H1 (cell line): ENCODE results near the gene HLA-DOB. TPM values are rescaled to one million over a fixed set of nuclear protein-coding genes. Genes with fewer than 3 reads are reported as not detected.

Experiments used
- ASH2L ChIP-seq: fragments of 200-600, 300-600 bp; sonication (generic); IDR thresholded peaks from one replicate; pipeline ENCODE4 v1.7.1; 2017; ENCODE audit warnings: low read length
- BRCA1 ChIP-seq: IDR thresholded peaks from 2 replicates; pipeline ENCODE4 v1.6.1; 2012; ENCODE audit warnings: low read depth, low read length, improper control_type of control experiment
- CEBPB ChIP-seq: IDR thresholded peaks from 2 replicates; pipeline ENCODE4 v1.6.1; 2012; ENCODE audit warnings: low read depth, low read length
- FOSL1 ChIP-seq: IDR thresholded peaks from 2 replicates; pipeline ENCODE4 v1.6.1; 2011; ENCODE audit warnings: mild to moderate bottlenecking, low read depth, low read length, moderate library complexity; ENCODE audit not compliant: insufficient read depth
- JUND ChIP-seq: IDR thresholded peaks from 2 replicates; pipeline ENCODE4 v1.6.1; 2011; ENCODE audit warnings: mild to moderate bottlenecking, improper control_type of control experiment, low read length
- RFX5 ChIP-seq: IDR thresholded peaks from 2 replicates; pipeline ENCODE4 v1.6.1; 2011; ENCODE audit warnings: low read depth, low read length, improper control_type of control experiment, borderline replicate concordance
- RXRA ChIP-seq: IDR thresholded peaks from 2 replicates; pipeline ENCODE4 v1.6.1; 2011; ENCODE audit warnings: low read depth, mild to moderate bottlenecking, low read length, moderate library complexity; ENCODE audit not compliant: insufficient read depth
- SP1 ChIP-seq: IDR thresholded peaks from 2 replicates; pipeline ENCODE4 v1.6.1; 2011; ENCODE audit warnings: low read depth, low read length
- YY1 ChIP-seq: IDR thresholded peaks from 2 replicates; pipeline ENCODE4 v1.6.1; 2011; ENCODE audit warnings: low read depth, mild to moderate bottlenecking, low read length
- ZNF274 ChIP-seq: IDR thresholded peaks from 2 replicates; pipeline ENCODE4 v1.7.0; 2012; ENCODE audit warnings: low read length, borderline replicate concordance; ENCODE audit errors: extremely low read depth
- polyA plus RNA-seq, 7 experiments: library from polyadenylated mRNA; depleted of rRNA in 3 of 7; stranded (reverse) in 5 of 7; unstranded in 2 of 7; fragments of >200 nt in 5 of 7; fragments of 200-250 nt in 2 of 7; gene quantifications; 1 replicate in 5 of 7; 2 replicates in 1 of 7; 4 replicates in 1 of 7; pipeline versions ENCODE4 v1.2.1 to v1.2.3, GENCODE V29; 2011 to 2013; ENCODE audit warnings: missing spikeins in 2 of 7, mixed read lengths in 2 of 7
- total RNA-seq: library from RNA; stranded (reverse); fragmentation: NEBNext Ultra II Directional; extraction: Animal tissue kit (Norgen Biotek cat#: 25700); gene quantifications from 2 replicates; pipeline ENCODE4 v1.2.1, GENCODE V29; 2021
- TF ChIP-seq, protein P1 (sequence below): fragments of 300-600 bp; sonication (generic); IDR thresholded peaks from 2 replicates; pipeline ENCODE4 v1.7.1; 2012; ENCODE audit warnings: low read length, moderate library complexity, mild to moderate bottlenecking, inconsistent platforms; ENCODE audit not compliant: insufficient replicate concordance

HLA-DOB gene
- total and polyA plus RNA-seq, 2 of the 8 experiments (the other 6 are each of a cell fraction or from before 2014, with no cell fraction given), result 0.35 TPM; not detected in 1

DNA sequence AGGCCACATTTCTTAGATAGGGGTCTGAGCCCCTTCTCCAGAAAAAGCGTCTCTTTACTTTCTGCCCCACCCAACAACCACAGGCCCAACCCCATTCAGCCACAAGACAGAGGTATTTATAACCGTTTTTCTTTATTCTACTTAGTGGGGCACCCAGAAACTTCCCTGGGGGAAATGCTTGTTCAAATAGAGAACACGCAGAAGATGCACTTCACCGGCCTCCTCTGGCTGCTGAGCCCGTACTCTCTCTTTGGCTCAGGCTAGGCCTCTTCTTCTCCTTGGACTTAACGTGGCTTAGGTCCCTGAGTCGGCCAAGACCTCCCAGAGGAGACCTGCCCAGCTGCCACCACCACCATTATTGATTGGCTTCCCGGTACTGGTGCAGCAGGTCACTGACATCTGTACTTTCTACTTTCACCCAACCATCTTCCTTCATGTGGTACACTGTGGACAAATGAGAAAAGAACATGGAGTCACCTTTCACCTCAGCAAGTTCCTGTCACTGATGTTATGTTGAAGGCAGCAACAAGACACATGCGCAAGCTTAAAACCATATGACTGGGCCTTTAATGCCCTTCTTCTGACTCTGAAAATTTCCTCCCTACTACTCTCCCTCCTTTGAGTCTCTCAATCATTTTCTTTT lies 23.9 kb upstream of the HLA-DOB start (continued):
- TF ChIP-seq, protein P1, sequence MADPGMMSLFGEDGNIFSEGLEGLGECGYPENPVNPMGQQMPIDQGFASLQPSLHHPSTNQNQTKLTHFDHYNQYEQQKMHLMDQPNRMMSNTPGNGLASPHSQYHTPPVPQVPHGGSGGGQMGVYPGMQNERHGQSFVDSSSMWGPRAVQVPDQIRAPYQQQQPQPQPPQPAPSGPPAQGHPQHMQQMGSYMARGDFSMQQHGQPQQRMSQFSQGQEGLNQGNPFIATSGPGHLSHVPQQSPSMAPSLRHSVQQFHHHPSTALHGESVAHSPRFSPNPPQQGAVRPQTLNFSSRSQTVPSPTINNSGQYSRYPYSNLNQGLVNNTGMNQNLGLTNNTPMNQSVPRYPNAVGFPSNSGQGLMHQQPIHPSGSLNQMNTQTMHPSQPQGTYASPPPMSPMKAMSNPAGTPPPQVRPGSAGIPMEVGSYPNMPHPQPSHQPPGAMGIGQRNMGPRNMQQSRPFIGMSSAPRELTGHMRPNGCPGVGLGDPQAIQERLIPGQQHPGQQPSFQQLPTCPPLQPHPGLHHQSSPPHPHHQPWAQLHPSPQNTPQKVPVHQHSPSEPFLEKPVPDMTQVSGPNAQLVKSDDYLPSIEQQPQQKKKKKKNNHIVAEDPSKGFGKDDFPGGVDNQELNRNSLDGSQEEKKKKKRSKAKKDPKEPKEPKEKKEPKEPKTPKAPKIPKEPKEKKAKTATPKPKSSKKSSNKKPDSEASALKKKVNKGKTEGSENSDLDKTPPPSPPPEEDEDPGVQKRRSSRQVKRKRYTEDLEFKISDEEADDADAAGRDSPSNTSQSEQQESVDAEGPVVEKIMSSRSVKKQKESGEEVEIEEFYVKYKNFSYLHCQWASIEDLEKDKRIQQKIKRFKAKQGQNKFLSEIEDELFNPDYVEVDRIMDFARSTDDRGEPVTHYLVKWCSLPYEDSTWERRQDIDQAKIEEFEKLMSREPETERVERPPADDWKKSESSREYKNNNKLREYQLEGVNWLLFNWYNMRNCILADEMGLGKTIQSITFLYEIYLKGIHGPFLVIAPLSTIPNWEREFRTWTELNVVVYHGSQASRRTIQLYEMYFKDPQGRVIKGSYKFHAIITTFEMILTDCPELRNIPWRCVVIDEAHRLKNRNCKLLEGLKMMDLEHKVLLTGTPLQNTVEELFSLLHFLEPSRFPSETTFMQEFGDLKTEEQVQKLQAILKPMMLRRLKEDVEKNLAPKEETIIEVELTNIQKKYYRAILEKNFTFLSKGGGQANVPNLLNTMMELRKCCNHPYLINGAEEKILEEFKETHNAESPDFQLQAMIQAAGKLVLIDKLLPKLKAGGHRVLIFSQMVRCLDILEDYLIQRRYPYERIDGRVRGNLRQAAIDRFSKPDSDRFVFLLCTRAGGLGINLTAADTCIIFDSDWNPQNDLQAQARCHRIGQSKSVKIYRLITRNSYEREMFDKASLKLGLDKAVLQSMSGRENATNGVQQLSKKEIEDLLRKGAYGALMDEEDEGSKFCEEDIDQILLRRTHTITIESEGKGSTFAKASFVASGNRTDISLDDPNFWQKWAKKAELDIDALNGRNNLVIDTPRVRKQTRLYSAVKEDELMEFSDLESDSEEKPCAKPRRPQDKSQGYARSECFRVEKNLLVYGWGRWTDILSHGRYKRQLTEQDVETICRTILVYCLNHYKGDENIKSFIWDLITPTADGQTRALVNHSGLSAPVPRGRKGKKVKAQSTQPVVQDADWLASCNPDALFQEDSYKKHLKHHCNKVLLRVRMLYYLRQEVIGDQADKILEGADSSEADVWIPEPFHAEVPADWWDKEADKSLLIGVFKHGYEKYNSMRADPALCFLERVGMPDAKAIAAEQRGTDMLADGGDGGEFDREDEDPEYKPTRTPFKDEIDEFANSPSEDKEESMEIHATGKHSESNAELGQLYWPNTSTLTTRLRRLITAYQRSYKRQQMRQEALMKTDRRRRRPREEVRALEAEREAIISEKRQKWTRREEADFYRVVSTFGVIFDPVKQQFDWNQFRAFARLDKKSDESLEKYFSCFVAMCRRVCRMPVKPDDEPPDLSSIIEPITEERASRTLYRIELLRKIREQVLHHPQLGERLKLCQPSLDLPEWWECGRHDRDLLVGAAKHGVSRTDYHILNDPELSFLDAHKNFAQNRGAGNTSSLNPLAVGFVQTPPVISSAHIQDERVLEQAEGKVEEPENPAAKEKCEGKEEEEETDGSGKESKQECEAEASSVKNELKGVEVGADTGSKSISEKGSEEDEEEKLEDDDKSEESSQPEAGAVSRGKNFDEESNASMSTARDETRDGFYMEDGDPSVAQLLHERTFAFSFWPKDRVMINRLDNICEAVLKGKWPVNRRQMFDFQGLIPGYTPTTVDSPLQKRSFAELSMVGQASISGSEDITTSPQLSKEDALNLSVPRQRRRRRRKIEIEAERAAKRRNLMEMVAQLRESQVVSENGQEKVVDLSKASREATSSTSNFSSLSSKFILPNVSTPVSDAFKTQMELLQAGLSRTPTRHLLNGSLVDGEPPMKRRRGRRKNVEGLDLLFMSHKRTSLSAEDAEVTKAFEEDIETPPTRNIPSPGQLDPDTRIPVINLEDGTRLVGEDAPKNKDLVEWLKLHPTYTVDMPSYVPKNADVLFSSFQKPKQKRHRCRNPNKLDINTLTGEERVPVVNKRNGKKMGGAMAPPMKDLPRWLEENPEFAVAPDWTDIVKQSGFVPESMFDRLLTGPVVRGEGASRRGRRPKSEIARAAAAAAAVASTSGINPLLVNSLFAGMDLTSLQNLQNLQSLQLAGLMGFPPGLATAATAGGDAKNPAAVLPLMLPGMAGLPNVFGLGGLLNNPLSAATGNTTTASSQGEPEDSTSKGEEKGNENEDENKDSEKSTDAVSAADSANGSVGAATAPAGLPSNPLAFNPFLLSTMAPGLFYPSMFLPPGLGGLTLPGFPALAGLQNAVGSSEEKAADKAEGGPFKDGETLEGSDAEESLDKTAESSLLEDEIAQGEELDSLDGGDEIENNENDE, result no peak
- no peak for TF ChIP-seq RFX5
- no peak for TF ChIP-seq SP1
- TF ChIP-seq FOSL1, result no peak
- no peak for TF ChIP-seq BRCA1
- TF ChIP-seq ZNF274, result no peak
- TF ChIP-seq YY1, result no peak
- no peak for TF ChIP-seq RXRA
- no peak for TF ChIP-seq ASH2L
- TF ChIP-seq CEBPB, result no peak
- no peak for TF ChIP-seq JUND
